SJSA1 (cell line): Measurements from ENCODE around the gene PTX4. TPM values are rescaled to one million over a fixed set of nuclear protein-coding genes. Genes with fewer than 3 reads are reported as not detected.

Source experiments
- DNase-seq, 2 experiments: peaks; one replicate each; pipeline ENCODE4 v3.0.0-alpha.2; 2015 to 2020; ENCODE audit warnings: low spot score in 2 of 2, low read depth in 1 of 2
- H3K27ac ChIP-seq: fragments of 250-450 bp; sonication (Bioruptor Pico); 2 replicates; pipeline ENCODE4 v1.5.1; 2020; ENCODE audit warnings: mild to moderate bottlenecking, moderate library complexity
- H3K27me3 ChIP-seq: fragments of 250-450 bp; sonication (Bioruptor Pico); replicated peaks from 2 replicates; pipeline ENCODE4 v1.5.1; 2020; ENCODE audit warnings: mild to moderate bottlenecking, moderate library complexity
- H3K36me3 ChIP-seq: fragments of 250-450 bp; sonication (Bioruptor Pico); 2 replicates; pipeline ENCODE4 v1.5.1; 2020; ENCODE audit warnings: mild to moderate bottlenecking
- H3K4me1 ChIP-seq: fragments of 250-450 bp; sonication (Bioruptor Pico); replicated peaks from 2 replicates; pipeline ENCODE4 v1.6.1; 2021; ENCODE audit warnings: mild to moderate bottlenecking
- H3K4me3 ChIP-seq: fragments of 250-450 bp; sonication (Bioruptor Pico); 2 replicates; pipeline ENCODE4 v1.5.1; 2020; ENCODE audit warnings: mild to moderate bottlenecking
- H3K9me3 ChIP-seq: fragments of 250-450 bp; sonication (Bioruptor Pico); replicated peaks from 2 replicates; pipeline ENCODE4 v1.5.1; 2020; ENCODE audit warnings: mild to moderate bottlenecking
- total RNA-seq: library from RNA; depleted of rRNA; stranded (reverse); fragments of >200 nt; shearing (Covaris generic); gene quantifications from 2 replicates; pipeline ENCODE4 v1.2.3, GENCODE V29; 2014

Gene PTX4
- total RNA-seq, 1 experiment from 2014 or later = not detected

- no peak for DNase-seq
- Histone ChIP-seq H3K9me3 (no peaks in the 10 kb centered on the region), H3K27ac (no peak overlapping the region), H3K27me3 (no peaks in the 10 kb centered on the region), H3K36me3 (no peaks in the 10 kb centered on the region), H3K4me3 (no peak overlapping the region), H3K4me1 (0 out of 2 replicates have a peak, but pooled peaks cover 4% of the 10 kb centered on the region)
Measured at GRCh38 chr16:1528921-1529537, 40.3 kb upstream of the PTX4 start.

GRCh38 chr16:1527836-1528811, 39.4 kb upstream of the PTX4 start:
- no peaks in the 10 kb centered on the region for H3K9me3 ChIP-seq
- H3K4me3 ChIP-seq = no peak overlapping the region
- no peak overlapping the region for H3K27ac ChIP-seq
- H3K36me3 ChIP-seq = no peaks in the 10 kb centered on the region
- no peaks in the 10 kb centered on the region for H3K4me1 ChIP-seq
- DNase-seq = no peak
- H3K27me3 ChIP-seq = no peaks in the 10 kb centered on the region

DNA sequence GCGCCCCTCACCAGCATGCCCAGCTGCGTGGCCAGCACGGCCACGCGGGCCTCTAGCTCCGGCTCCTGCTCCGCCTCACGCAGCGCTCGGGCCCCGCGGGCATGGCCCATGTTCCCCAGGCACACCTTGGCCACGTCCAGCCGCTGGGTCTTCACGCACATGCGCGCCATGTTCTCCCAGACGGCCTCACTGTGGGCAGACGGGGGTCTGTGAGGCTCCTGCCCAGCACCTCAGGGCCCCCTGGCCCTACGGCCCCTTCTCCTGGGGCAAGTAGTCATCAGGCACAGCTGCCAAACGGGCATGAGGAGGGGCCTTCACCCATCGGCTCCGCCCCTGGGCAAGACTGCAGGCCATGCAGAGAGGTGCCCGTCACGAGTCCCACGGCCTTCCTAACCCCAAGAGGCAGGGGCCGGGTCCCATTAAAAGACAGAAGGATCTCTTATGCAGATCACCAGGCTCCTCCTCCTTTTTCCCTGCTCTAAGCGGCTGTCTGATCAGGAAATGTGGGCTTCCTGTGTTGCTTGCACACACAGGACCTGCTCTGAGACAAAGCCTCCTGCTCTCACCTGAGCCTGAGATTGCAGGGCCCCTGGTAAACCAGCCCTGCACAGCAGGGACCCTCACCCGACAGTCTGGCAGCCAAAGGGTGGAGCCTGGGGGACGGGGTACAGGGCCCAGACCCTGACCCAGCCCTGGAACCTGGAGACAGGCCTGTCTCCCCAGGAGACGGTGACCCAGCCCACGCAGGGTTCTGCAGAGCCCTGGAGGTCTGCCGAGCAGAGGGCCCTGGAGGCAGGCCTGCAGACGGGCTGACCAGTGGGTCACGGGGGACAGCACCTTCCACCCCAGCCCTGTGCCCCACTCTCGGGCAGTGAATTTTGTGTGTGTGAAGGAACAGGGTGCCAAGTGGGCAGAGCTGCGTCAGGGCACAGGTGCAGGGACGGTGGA, 38.1 kb upstream of the PTX4 start:
- no peaks in the 10 kb centered on the region for H3K4me1 ChIP-seq
- DNase-seq = no peak
- no peak overlapping the region for H3K4me3 ChIP-seq
- H3K9me3 ChIP-seq = no peaks in the 10 kb centered on the region
- H3K27ac ChIP-seq = no peak overlapping the region
- no peaks in the 10 kb centered on the region for H3K27me3 ChIP-seq
- H3K36me3 ChIP-seq = no peaks in the 10 kb centered on the region

DNA sequence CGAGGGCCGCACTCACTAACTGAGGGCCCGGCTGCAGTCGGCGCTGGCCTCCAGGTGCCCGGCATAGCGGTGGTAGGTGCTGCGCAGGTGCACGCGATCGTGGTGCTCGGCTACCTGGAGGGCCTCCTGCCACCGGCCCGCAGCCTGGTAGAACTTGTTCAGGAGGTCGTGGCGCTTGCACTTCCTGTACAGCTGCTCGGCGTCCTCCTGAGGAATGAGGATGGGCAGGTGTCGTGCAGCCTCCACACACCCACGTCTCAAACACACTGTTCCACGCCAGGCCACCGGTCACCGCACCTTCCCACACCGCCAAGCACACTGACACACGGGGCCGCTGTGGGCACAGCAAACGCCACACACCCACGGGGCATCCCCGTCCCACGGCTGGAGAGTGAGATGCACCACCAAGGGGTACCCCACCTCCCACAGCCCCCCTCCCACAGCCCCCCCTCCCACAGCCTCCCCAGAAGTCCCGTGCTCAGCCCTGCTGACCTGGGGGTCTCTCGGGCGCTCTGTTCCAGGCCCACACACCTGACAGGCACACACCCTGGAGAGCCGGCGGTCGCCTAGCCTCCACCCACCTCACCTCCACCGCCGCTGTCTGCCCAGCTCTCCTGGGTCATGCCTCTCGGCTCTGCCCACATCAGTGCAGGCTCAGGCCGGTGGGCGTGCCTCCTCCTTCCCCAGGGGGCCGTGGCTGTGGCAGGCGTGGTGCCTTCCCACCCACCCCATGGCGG, 37.3 kb upstream of the PTX4 start:
- Histone ChIP-seq H3K27ac (no peak overlapping the region), H3K4me3 (no peak overlapping the region), H3K36me3 (no peaks in the 10 kb centered on the region), H3K27me3 (no peaks in the 10 kb centered on the region), H3K9me3 (no peaks in the 10 kb centered on the region), H3K4me1 (no peaks in the 10 kb centered on the region)
- DNase-seq = no peak

DNA sequence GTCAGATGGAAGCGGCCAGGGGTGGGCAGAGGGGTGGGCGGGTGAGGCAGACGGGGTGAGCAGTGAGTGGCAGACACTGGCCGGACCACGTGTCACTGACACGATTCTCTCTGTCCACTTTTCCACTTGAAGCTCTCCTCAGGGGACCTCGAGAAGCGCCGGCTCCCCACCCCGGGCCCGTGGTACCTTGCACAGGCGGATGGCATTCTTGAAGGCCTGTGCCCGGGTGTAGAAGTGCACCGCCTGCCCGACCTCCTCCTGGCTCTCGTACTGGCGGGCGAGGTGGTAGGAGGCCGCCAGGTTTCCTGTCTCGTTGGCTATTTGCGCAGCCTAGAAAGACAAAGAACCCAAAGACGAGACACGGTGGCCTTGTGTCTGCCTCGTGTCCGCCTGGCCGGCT, 35.6 kb upstream of the PTX4 start:
- no peak for DNase-seq
- no peaks in the 10 kb centered on the region for H3K27me3 ChIP-seq

GRCh38 chr16:1523581-1524245, 35.0 kb upstream of the PTX4 start:
- Histone ChIP-seq H3K27ac (no peak overlapping the region), H3K36me3 (no peaks in the 10 kb centered on the region), H3K27me3 (no peaks in the 10 kb centered on the region), H3K9me3 (no peaks in the 10 kb centered on the region), H3K4me1 (no peaks in the 10 kb centered on the region), H3K4me3 (no peak overlapping the region)
- no peak for DNase-seq

More for the DNA sequence above, 35.6 kb upstream of the PTX4 start:
- no peaks in the 10 kb centered on the region for H3K4me1 ChIP-seq
- no peaks in the 10 kb centered on the region for H3K9me3 ChIP-seq
- H3K27ac ChIP-seq = no peak overlapping the region
- no peak overlapping the region for H3K4me3 ChIP-seq
- no peaks in the 10 kb centered on the region for H3K36me3 ChIP-seq

- Histone ChIP-seq H3K4me3 (no peak overlapping the region), H3K36me3 (no peaks in the 10 kb centered on the region), H3K27ac (no peak overlapping the region), H3K4me1 (no peaks in the 10 kb centered on the region), H3K9me3 (no peaks in the 10 kb centered on the region), H3K27me3 (no peaks in the 10 kb centered on the region)
- DNase-seq = no peak
Measured at GRCh38 chr16:1520461-1520860, 31.7 kb upstream of the PTX4 start.

- no peak for DNase-seq
- Histone ChIP-seq H3K27me3 (no peaks in the 10 kb centered on the region), H3K4me3 (no peak overlapping the region), H3K4me1 (no peaks in the 10 kb centered on the region), H3K9me3 (no peaks in the 10 kb centered on the region; the same call in 1 of the 2 replicates), H3K27ac (no peak overlapping the region), H3K36me3 (no peaks in the 10 kb centered on the region)
Measured at GRCh38 chr16:1519831-1520230, 31.1 kb upstream of the PTX4 start.

DNA sequence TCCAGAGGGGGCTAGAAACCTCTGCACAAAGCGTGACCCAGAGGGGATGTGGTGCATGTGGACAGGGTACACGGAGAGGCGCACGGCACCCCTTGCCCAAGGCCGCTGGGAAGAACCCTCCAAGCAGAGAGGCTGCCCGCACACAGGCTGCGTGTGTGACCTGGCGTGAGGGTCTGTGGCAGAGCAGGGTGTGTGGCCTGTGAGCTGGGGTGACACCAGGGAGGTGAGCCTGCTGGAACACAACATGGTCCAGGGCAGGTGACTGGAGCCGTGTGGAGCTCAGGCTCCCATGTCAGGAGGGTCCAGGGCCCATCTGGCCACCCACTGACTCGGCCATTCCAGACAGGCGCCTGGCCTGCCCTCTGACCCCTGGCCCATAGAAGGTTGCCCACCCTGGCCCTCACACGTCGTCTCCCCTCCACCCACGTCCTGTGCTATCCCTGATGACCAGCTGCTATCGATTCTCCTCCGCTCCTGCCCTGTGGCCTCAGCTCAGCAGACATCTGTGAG, 29.9 kb upstream of the PTX4 start:
- Histone ChIP-seq H3K36me3 (no peaks in the 10 kb centered on the region), H3K4me3 (no peak overlapping the region), H3K27me3 (no peaks in the 10 kb centered on the region), H3K9me3 (peaks cover 2% of the 10 kb centered on the region; the same call in 1 of the 2 replicates), H3K4me1 (no peaks in the 10 kb centered on the region), H3K27ac (no peak overlapping the region)
- DNase-seq = no peak

DNA sequence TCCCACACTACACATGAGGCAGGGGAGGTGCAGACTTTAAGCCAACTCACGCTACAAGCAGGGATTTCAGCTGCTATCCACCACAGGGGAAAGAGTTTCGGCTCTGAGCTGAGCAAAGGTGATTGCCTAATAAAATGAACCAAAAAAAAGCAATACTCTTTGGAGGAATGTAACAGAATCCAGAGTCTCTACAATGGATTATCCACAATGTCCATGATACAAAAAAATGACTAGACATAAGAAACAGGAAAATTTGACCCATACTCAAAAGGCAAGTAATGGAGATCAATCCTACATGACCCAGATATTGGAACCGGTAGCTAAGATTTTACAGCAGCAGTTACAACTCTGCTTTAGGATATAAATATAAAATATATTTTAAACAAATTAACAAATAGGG, 25.8 kb upstream of the PTX4 start:
- DNase-seq = no peak

DNA sequence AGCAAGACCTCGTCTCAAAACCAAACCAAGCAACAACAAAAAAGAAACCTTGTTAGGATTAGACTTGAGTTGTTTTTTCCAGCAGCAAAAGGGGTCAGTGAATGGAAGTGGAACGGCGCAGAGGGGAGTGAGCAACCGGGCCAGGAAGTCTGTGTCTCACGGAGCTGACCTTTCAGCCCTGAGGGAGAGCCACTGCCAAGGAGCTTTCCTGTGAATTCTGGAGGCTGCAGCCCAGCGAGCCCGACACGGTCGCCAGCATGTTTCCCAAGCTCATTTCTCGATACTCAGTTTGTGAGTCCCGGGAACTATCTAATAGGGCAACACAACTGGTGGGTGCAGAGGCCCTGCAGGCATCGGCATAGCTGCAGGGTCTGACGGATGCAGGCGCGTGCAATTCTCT, 24.0 kb upstream of the PTX4 start:
- Histone ChIP-seq H3K4me1 (no peaks in the 10 kb centered on the region), H3K9me3 (peaks cover 2% of the 10 kb centered on the region; the same call in 1 of the 2 replicates), H3K27me3 (no peaks in the 10 kb centered on the region), H3K4me3 (no peak overlapping the region), H3K36me3 (peaks cover 23% of the 10 kb centered on the region), H3K27ac (no peak overlapping the region)
- DNase-seq = no peak

More for the DNA sequence above, 25.8 kb upstream of the PTX4 start:
- Histone ChIP-seq H3K4me1 (no peaks in the 10 kb centered on the region), H3K27ac (no peak overlapping the region), H3K4me3 (no peak overlapping the region), H3K36me3 (peaks cover 14% of the 10 kb centered on the region), H3K9me3 (peaks cover 2% of the 10 kb centered on the region; the same call in 1 of the 2 replicates), H3K27me3 (no peaks in the 10 kb centered on the region)
